Astrocyte (in vitro differentiated cells and primary cell): ENCODE measurements around the gene LHFPL3. TPM values are rescaled to one million over a fixed set of nuclear protein-coding genes. Genes with fewer than 3 reads are reported as not detected.

Source experiments
- DNase-seq: peaks from one replicate; pipeline ENCODE4 v3.0.0-alpha.2; 2010; ENCODE audit warnings: low read depth
- FAIRE-seq: peaks from 2 replicates; lab custom pipeline; 2011; peaks lifted over from hg19 to GRCh38; lab: Jason Lieb, UNC
- H2AFZ ChIP-seq: 2 replicates; pipeline ENCODE4 v1.6.0; 2012; ENCODE audit warnings: low read depth, low read length, inconsistent platforms
- H3K27ac ChIP-seq: 2 replicates; pipeline ENCODE4 v1.5.1; 2011; ENCODE audit warnings: low read depth, low read length, inconsistent platforms
- H3K27me3 ChIP-seq: 2 replicates; pipeline ENCODE4 v1.6.0; 2011; ENCODE audit warnings: low read length, inconsistent platforms; ENCODE audit not compliant: insufficient read depth
- H3K36me3 ChIP-seq: 2 replicates; pipeline ENCODE4 v1.5.1; 2011; ENCODE audit warnings: low read length, inconsistent platforms; ENCODE audit not compliant: insufficient read depth
- H3K4me1 ChIP-seq: 2 replicates; pipeline ENCODE4 v1.5.1; 2011; ENCODE audit warnings: low read length, inconsistent platforms; ENCODE audit not compliant: insufficient read depth
- H3K4me2 ChIP-seq: 2 replicates; pipeline ENCODE4 v1.6.0; 2012; ENCODE audit warnings: low read length, inconsistent platforms
- H3K4me3 ChIP-seq: 2 replicates; pipeline ENCODE4 v1.5.1; 2011; ENCODE audit warnings: low read depth, mild to moderate bottlenecking, low read length, inconsistent platforms; ENCODE audit not compliant: insufficient read depth
- H3K79me2 ChIP-seq: 2 replicates; pipeline ENCODE4 v1.6.0; 2012; ENCODE audit warnings: mild to moderate bottlenecking, low read length, inconsistent platforms; ENCODE audit not compliant: insufficient read depth
- H3K9ac ChIP-seq: 2 replicates; pipeline ENCODE4 v1.6.0; 2012; ENCODE audit warnings: mild to moderate bottlenecking, low read length, inconsistent platforms
- H3K9me3 ChIP-seq: 2 replicates; pipeline ENCODE4 v1.5.1; 2012; ENCODE audit warnings: low read depth, mild to moderate bottlenecking, low read length, inconsistent platforms; ENCODE audit not compliant: insufficient read depth
- H4K20me1 ChIP-seq: 2 replicates; pipeline ENCODE4 v1.6.0; 2012; ENCODE audit warnings: low read length, inconsistent platforms; ENCODE audit not compliant: insufficient read depth
- H3K27ac Mint-ChIP-seq: one replicate; pipeline ENCODE4 v1.8.0; 2021; ENCODE audit warnings: mild to moderate bottlenecking, mixed read lengths; ENCODE audit not compliant: unreplicated experiment
- H3K27me3 Mint-ChIP-seq: one replicate; pipeline ENCODE4 v1.8.0; 2021; ENCODE audit warnings: low read depth, mixed read lengths; ENCODE audit not compliant: unreplicated experiment
- H3K36me3 Mint-ChIP-seq: one replicate; pipeline ENCODE4 v1.8.0; 2021; ENCODE audit warnings: low read depth, mixed read lengths; ENCODE audit not compliant: unreplicated experiment
- H3K4me1 Mint-ChIP-seq: one replicate; pipeline ENCODE4 v1.8.0; 2021; ENCODE audit warnings: low read depth, mixed read lengths; ENCODE audit not compliant: unreplicated experiment
- H3K4me3 Mint-ChIP-seq: one replicate; pipeline ENCODE4 v1.8.0; 2021; ENCODE audit warnings: mild to moderate bottlenecking, moderate library complexity, mixed read lengths; ENCODE audit not compliant: unreplicated experiment
- H3K9me3 Mint-ChIP-seq: one replicate; pipeline ENCODE4 v1.8.0; 2021; ENCODE audit warnings: mild to moderate bottlenecking, mixed read lengths; ENCODE audit not compliant: unreplicated experiment
- EZH2 ChIP-seq: IDR thresholded peaks from 2 replicates; pipeline ENCODE4 v1.6.1; 2012; ENCODE audit warnings: mild to moderate bottlenecking, low read length, inconsistent platforms; ENCODE audit not compliant: insufficient read depth
- total RNA-seq: library from RNA; stranded (reverse); gene quantifications from 2 replicates; pipeline ENCODE4 v1.2.1, GENCODE V29; 2021
- TF ChIP-seq, protein P1 (sequence below): IDR thresholded peaks from 2 replicates; pipeline ENCODE4 v1.5.1; 2011; ENCODE audit warnings: low read depth, mild to moderate bottlenecking, inconsistent platforms, low read length, moderate library complexity; ENCODE audit not compliant: insufficient read depth

Gene LHFPL3
- total RNA-seq, 1 donor from 2014 or later = not detected

DNA sequence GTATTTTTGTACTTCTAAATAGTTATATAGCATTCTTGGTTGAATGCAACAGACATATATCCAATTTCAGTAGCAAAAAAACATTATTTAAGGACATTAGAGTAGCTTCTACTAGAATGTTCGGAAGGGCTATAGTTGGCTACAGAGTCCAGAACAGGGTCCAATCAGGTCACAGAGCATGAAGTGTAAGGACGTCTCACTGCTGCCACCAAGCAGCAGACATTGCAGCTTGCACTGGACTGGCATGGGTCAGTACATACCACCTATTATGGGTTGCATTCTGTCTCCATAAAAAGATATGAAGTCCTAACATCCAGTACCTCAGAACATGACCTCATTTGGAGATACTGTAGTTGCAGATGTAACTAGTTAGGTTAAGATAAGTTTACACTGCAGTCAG is 87.3 kb downstream of the LHFPL3 start:
- Histone ChIP-seq H3K79me2 (no peaks in the 10 kb centered on the region), H4K20me1 (no peaks in the 10 kb centered on the region), H3K27ac (no peak overlapping the region), H3K27me3 (no peaks in the 10 kb centered on the region), H3K36me3 (no peaks in the 10 kb centered on the region), H3K4me1 (no peaks in the 10 kb centered on the region), H3K9me3 (no peaks in the 10 kb centered on the region), H3K9ac (no peak overlapping the region), H2AFZ (no peak overlapping the region), H3K4me2 (no peak overlapping the region), H3K4me3 (no peak overlapping the region)
- peaks cover 1% of the 10 kb centered on the region for H3K4me1 Mint-ChIP-seq
- no peaks in the 10 kb centered on the region for H3K27me3 Mint-ChIP-seq
- no peak overlapping the region for H3K27ac Mint-ChIP-seq
- no peaks in the 10 kb centered on the region for H3K36me3 Mint-ChIP-seq
- no peak overlapping the region for H3K4me3 Mint-ChIP-seq
- H3K9me3 Mint-ChIP-seq = no peaks in the 10 kb centered on the region
- DNase-seq = no peak
- FAIRE-seq = no peak
- TF ChIP-seq EZH2 = no peak
- TF ChIP-seq, protein P1, sequence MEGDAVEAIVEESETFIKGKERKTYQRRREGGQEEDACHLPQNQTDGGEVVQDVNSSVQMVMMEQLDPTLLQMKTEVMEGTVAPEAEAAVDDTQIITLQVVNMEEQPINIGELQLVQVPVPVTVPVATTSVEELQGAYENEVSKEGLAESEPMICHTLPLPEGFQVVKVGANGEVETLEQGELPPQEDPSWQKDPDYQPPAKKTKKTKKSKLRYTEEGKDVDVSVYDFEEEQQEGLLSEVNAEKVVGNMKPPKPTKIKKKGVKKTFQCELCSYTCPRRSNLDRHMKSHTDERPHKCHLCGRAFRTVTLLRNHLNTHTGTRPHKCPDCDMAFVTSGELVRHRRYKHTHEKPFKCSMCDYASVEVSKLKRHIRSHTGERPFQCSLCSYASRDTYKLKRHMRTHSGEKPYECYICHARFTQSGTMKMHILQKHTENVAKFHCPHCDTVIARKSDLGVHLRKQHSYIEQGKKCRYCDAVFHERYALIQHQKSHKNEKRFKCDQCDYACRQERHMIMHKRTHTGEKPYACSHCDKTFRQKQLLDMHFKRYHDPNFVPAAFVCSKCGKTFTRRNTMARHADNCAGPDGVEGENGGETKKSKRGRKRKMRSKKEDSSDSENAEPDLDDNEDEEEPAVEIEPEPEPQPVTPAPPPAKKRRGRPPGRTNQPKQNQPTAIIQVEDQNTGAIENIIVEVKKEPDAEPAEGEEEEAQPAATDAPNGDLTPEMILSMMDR = no peak

DNA sequence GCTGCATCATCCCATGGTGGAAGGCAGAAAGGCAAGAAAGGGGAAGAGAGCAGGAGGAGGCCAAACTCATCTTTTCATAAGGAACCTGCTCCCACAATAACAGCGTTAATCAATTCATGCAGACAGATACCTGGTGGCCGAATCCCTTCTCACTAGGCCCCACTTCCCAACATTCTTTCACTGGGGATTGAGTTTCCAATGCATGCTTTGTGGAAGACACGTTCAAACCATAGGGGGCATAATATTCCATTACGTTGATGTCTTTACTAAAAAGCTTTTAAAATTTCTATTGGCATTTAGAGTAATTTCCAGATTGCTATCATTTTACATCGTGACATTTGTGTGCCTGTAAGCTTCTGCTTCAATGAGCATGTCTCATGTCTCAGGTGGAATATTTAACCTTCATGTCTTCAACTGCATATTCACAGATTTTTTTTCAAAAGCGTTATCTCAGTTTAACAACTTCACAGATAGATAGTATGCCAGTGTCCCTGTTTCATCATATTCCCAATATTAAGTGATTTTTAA is 88.5 kb downstream of the LHFPL3 start:
- Histone ChIP-seq H3K9me3 (no peaks in the 10 kb centered on the region), H3K27ac (no peak overlapping the region), H3K9ac (no peak overlapping the region), H3K27me3 (no peaks in the 10 kb centered on the region), H3K4me2 (no peak overlapping the region), H3K4me3 (no peak overlapping the region), H3K36me3 (no peaks in the 10 kb centered on the region), H3K79me2 (no peaks in the 10 kb centered on the region), H2AFZ (no peak overlapping the region), H4K20me1 (no peaks in the 10 kb centered on the region), H3K4me1 (no peaks in the 10 kb centered on the region)
- H3K36me3 Mint-ChIP-seq = no peaks in the 10 kb centered on the region
- TF ChIP-seq, protein P1 = no peak
- no peak for TF ChIP-seq EZH2
- H3K4me1 Mint-ChIP-seq = no peaks in the 10 kb centered on the region
- no peak overlapping the region for H3K27ac Mint-ChIP-seq
- no peak for FAIRE-seq
- no peak for DNase-seq
- H3K9me3 Mint-ChIP-seq = no peaks in the 10 kb centered on the region
- no peaks in the 10 kb centered on the region for H3K27me3 Mint-ChIP-seq
- H3K4me3 Mint-ChIP-seq = no peak overlapping the region

DNA sequence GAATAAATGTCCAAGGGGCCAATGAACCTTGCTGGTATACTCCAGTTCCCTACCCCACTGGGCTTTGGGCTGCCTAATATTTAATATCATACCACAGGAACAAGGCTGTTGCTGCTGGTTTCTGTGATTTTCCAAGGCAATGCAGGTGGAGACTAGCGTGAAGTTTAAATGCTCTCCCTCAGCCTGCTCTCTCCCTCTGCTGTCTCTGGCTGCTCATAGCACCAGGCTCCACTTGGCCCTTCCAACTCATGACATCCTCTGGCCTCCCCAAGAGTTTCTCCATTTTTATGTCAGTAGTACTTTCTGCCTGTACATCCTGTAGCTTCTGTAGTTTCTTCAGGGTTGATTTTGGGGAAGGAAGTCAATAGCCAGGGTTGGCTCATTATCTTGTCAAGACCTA is 103.5 kb downstream of the LHFPL3 start:
- Mint-ChIP-seq H3K4me1 (no peaks in the 10 kb centered on the region), H3K9me3 (no peaks in the 10 kb centered on the region), H3K27me3 (peaks cover 3% of the 10 kb centered on the region), H3K27ac (no peak overlapping the region), H3K4me3 (no peak overlapping the region), H3K36me3 (no peaks in the 10 kb centered on the region)
- Histone ChIP-seq H3K9me3 (no peaks in the 10 kb centered on the region), H3K4me2 (no peak overlapping the region), H3K4me3 (no peak overlapping the region), H4K20me1 (no peaks in the 10 kb centered on the region), H3K4me1 (no peaks in the 10 kb centered on the region), H3K79me2 (no peaks in the 10 kb centered on the region), H2AFZ (no peak overlapping the region), H3K27ac (no peak overlapping the region), H3K9ac (no peak overlapping the region), H3K36me3 (no peaks in the 10 kb centered on the region), H3K27me3 (no peaks in the 10 kb centered on the region)
- TF ChIP-seq, protein P1 = no peak
- TF ChIP-seq EZH2 = no peak
- no peak for FAIRE-seq
- no peak for DNase-seq
